ENCODE results near the gene TCP1.

The TCP1 gene

GRCh38 chr6:159777240-159777904, 12.0 kb downstream of the TCP1 start:
- no peaks in the 10 kb centered on the region for H4K20me1 ChIP-seq (ENCODE audit: insufficient read depth, low read length)
- no peak overlapping the region for H3K9ac ChIP-seq (ENCODE audit: low read length)
- no peaks in the 10 kb centered on the region for H3K27me3 ChIP-seq (ENCODE audit: low read depth, low read length)
- H2AFZ ChIP-seq (ENCODE audit: low read depth, low read length), result no peak overlapping the region
- H3K79me2 ChIP-seq (ENCODE audit: low read length), result peaks cover 6% of the 10 kb centered on the region
- no peak overlapping the region for H3K4me3 ChIP-seq (ENCODE audit: low read length)
- no peak overlapping the region for H3K27ac ChIP-seq (ENCODE audit: low read length)
- peaks cover 55% of the 10 kb centered on the region for H3K36me3 ChIP-seq (replicated peaks; ENCODE audit: low read depth, low read length)
- H3K4me2 ChIP-seq (ENCODE audit: low read length), result no peak overlapping the region
- no peaks in the 10 kb centered on the region for H3K4me1 ChIP-seq (ENCODE audit: low read length)
- H3K9me3 ChIP-seq (ENCODE audit: insufficient read depth, low read length), result no peaks in the 10 kb centered on the region
- TF ChIP-seq EZH2phosphoT487 (IDR thresholded peaks at IDR 0.05; ENCODE audit: low read depth), result no peak
- TF ChIP-seq, protein P1, sequence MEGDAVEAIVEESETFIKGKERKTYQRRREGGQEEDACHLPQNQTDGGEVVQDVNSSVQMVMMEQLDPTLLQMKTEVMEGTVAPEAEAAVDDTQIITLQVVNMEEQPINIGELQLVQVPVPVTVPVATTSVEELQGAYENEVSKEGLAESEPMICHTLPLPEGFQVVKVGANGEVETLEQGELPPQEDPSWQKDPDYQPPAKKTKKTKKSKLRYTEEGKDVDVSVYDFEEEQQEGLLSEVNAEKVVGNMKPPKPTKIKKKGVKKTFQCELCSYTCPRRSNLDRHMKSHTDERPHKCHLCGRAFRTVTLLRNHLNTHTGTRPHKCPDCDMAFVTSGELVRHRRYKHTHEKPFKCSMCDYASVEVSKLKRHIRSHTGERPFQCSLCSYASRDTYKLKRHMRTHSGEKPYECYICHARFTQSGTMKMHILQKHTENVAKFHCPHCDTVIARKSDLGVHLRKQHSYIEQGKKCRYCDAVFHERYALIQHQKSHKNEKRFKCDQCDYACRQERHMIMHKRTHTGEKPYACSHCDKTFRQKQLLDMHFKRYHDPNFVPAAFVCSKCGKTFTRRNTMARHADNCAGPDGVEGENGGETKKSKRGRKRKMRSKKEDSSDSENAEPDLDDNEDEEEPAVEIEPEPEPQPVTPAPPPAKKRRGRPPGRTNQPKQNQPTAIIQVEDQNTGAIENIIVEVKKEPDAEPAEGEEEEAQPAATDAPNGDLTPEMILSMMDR (IDR thresholded peaks at IDR 0.05; ENCODE audit: low read depth, low read length), result no peak

- Histone ChIP-seq H3K4me1 (ENCODE audit: low read length) (no peaks in the 10 kb centered on the region), H3K9me3 (ENCODE audit: insufficient read depth, low read length) (no peaks in the 10 kb centered on the region), H3K79me2 (ENCODE audit: low read length) (no peaks in the 10 kb centered on the region), H3K9ac (ENCODE audit: low read length) (no peak overlapping the region), H3K36me3 (replicated peaks; ENCODE audit: low read depth, low read length) (peaks cover 55% of the 10 kb centered on the region), H2AFZ (ENCODE audit: low read depth, low read length) (no peak overlapping the region), H3K27ac (ENCODE audit: low read length) (no peak overlapping the region), H3K27me3 (ENCODE audit: low read depth, low read length) (no peaks in the 10 kb centered on the region), H3K4me2 (ENCODE audit: low read length) (no peak overlapping the region), H3K4me3 (ENCODE audit: low read length) (no peak overlapping the region), H4K20me1 (ENCODE audit: insufficient read depth, low read length) (no peaks in the 10 kb centered on the region)
- TF ChIP-seq, protein P1 (IDR thresholded peaks at IDR 0.05; ENCODE audit: low read depth, low read length), result no peak
- no peak for TF ChIP-seq EZH2phosphoT487 (IDR thresholded peaks at IDR 0.05; ENCODE audit: low read depth)
Observed at GRCh38 chr6:159772196-159772595, 17.2 kb downstream of the TCP1 start.

DNA sequence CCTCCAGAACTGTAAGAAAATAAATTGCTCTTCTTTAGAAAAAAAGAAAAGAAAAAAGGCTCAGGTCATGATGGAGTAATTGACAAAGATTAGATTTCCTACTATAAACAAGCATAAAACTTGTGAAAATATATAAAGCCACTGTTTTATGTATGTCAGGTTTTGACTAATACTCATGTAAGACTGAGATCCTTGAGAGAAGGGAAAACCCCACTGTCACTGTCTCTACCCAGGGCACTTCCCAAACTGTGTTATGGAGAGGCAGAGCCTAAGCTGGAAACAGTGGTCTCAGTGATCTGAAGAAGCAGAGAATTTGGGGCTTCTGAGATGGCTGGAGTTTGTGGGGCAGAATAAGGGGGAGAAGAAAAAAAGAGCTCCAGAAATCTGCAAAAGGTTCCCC, 19.9 kb downstream of the TCP1 start:
- Histone ChIP-seq H3K4me2 (ENCODE audit: low read length) (no peak overlapping the region), H3K4me3 (ENCODE audit: low read length) (no peak overlapping the region), H4K20me1 (ENCODE audit: insufficient read depth, low read length) (no peaks in the 10 kb centered on the region), H3K27ac (ENCODE audit: low read length) (no peak overlapping the region), H3K36me3 (replicated peaks; ENCODE audit: low read depth, low read length) (peaks cover 54% of the 10 kb centered on the region), H3K9me3 (ENCODE audit: insufficient read depth, low read length) (no peaks in the 10 kb centered on the region), H3K4me1 (ENCODE audit: low read length) (no peaks in the 10 kb centered on the region), H3K27me3 (ENCODE audit: low read depth, low read length) (no peaks in the 10 kb centered on the region), H2AFZ (ENCODE audit: low read depth, low read length) (no peak overlapping the region), H3K79me2 (ENCODE audit: low read length) (no peaks in the 10 kb centered on the region), H3K9ac (ENCODE audit: low read length) (no peak overlapping the region)
- TF ChIP-seq, protein P1 (IDR thresholded peaks at IDR 0.05; ENCODE audit: low read depth, low read length), result no peak
- no peak for TF ChIP-seq EZH2phosphoT487 (IDR thresholded peaks at IDR 0.05; ENCODE audit: low read depth)

- Histone ChIP-seq H3K79me2 (ENCODE audit: low read length) (peaks cover 11% of the 10 kb centered on the region; the same call in 1 of the 2 replicates), H3K4me3 (ENCODE audit: low read length) (no peak overlapping the region), H3K27me3 (ENCODE audit: low read depth, low read length) (no peaks in the 10 kb centered on the region), H3K9ac (ENCODE audit: low read length) (no peak overlapping the region), H2AFZ (ENCODE audit: low read depth, low read length) (no peak overlapping the region), H3K36me3 (replicated peaks; ENCODE audit: low read depth, low read length) (peaks cover 51% of the 10 kb centered on the region), H3K4me1 (ENCODE audit: low read length) (peaks cover 4% of the 10 kb centered on the region; the same call in 1 of the 2 replicates), H4K20me1 (ENCODE audit: insufficient read depth, low read length) (no peaks in the 10 kb centered on the region), H3K4me2 (ENCODE audit: low read length) (no peak overlapping the region), H3K27ac (ENCODE audit: low read length) (no peak overlapping the region), H3K9me3 (ENCODE audit: insufficient read depth, low read length) (no peaks in the 10 kb centered on the region)
- TF ChIP-seq EZH2phosphoT487 (IDR thresholded peaks at IDR 0.05; ENCODE audit: low read depth), result no peak
- TF ChIP-seq, protein P1 (IDR thresholded peaks at IDR 0.05; ENCODE audit: low read depth, low read length), result no peak
Observed at GRCh38 chr6:159766906-159767305, 22.5 kb downstream of the TCP1 start.

Measured in OCI-LY3 (cell line).